NCI-H345 treated with DMSO at 0.1 percent for 48 hours (cell line): ENCODE measurements around the gene NFATC3.

Experiments used
- DNase-seq: peaks from one replicate; lab custom pipeline; 2025; ENCODE audit not compliant: unreplicated experiment; lab: John Stamatoyannopoulos, UW

Gene NFATC3

GRCh38 chr16:68179855-68180254, 94.7 kb downstream of the NFATC3 start:
- DNase-seq: no peak

- no peak for DNase-seq
These were observed 97.9 kb downstream of the NFATC3 start for GRCh38 chr16:68183046-68183445.

DNA sequence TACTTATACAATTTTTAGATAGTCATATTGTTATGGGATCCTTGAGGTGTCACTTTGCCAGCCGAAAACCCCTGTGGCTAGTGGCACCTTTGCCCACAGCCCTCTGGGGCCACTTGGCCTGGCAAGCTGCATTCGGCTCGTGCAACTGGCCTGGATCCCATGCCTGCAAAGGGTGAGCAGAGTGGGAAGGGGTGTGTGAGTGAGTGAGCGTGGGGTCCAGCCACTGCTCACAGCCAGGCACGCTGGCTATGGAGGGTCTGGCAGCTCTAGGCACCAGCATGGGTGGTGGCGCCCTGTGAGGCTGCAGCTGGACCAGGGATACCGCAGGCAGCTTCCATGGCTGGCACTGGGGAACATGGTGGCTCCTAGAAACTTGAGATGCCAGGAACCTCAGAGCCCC, 101.7 kb downstream of the NFATC3 start:
- no peak for DNase-seq

- DNase-seq: no peak
These were observed 102.3 kb downstream of the NFATC3 start for GRCh38 chr16:68187505-68187904.

GRCh38 chr16:68188170-68188569, 103.0 kb downstream of the NFATC3 start:
- no peak for DNase-seq

- DNase-seq: no peak
These were observed 104.9 kb downstream of the NFATC3 start for GRCh38 chr16:68190081-68190480.

DNA sequence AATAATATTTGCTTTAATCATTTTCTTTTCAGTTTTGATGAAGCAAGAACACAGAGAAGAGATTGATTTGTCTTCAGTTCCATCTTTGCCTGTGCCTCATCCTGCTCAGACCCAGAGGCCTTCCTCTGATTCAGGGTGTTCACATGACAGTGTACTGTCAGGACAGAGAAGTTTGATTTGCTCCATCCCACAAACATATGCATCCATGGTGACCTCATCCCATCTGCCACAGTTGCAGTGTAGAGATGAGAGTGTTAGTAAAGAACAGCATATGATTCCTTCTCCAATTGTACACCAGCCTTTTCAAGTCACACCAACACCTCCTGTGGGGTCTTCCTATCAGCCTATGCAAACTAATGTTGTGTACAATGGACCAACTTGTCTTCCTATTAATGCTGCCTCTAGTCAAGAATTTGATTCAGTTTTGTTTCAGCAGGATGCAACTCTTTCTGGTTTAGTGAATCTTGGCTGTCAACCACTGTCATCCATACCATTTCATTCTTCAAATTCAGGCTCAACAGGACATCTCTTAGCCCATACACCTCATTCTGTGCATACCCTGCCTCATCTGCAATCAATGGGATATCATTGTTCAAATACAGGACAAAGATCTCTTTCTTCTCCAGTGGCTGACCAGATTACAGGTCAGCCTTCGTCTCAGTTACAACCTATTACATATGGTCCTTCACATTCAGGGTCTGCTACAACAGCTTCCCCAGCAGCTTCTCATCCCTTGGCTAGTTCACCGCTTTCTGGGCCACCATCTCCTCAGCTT, 105.8 kb downstream of the NFATC3 start:
- DNase-seq: no peak

GRCh38 chr16:68194251-68194650, 109.1 kb downstream of the NFATC3 start:
- DNase-seq: no peak

DNA sequence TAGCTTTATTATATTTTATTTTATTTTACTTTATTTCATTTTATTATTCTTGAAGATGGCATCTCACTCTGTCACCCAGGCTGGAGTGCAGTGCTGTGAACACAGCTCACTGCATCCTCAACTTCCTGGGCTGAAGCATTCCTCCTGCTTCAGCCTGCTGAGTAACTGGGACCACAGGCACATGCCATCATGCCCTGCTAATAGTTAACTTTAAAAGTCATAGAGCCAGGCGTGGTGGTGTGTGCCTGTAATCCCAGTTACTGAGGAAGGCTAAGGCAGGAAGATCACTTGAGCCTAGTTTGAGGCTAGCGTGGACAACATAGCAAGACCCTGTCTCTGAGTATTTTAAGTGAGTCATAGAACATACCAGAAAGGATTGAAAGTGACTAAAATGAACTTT, 112.1 kb downstream of the NFATC3 start:
- no peak for DNase-seq

- DNase-seq: no peak
These were observed 115.1 kb downstream of the NFATC3 start for GRCh38 chr16:68200088-68200783.

- DNase-seq: peak; percentile 8
These were observed 116.9 kb downstream of the NFATC3 start for GRCh38 chr16:68202091-68202519.

GRCh38 chr16:68206245-68206644, 121.1 kb downstream of the NFATC3 start:
- DNase-seq: no peak

DNA sequence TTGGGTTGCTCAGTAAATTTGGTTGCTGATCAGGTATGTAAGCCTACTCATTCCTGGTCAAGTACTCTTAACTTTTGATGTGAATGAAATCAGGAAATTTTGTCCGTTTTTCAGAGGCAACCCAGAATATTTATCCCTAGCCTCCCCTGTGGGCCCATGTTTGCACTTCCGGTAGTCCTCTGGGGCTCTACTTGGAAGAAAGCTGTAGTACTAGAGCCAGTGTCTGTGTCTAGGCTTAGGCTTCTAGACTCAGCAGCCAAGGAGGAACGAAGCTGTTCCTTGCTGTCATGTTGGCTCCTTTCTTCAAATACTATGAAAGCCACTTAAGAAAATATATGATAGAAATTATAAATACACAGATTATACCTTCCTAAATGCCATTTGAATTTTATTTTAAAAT, 129.6 kb downstream of the NFATC3 start:
- DNase-seq: no peak

DNA sequence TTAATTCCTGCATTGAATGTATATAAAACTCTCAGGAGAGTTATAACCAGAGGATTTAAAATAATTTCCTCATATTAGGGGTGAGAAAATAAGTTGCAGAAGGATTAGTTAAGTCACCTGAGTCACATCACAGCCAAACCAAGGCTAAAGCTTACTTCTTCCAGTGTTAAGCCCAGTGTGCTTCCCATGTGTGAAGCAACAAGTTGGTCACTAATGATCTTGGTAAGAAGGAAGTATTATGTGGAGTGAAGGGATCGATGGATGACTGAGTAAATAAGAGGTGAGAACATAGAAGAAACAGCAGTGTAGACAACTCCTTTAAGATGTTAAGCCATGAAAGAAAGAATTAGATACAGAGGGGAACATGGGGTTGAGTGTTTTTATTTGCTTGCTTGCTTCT, 130.1 kb downstream of the NFATC3 start:
- DNase-seq: no peak

DNA sequence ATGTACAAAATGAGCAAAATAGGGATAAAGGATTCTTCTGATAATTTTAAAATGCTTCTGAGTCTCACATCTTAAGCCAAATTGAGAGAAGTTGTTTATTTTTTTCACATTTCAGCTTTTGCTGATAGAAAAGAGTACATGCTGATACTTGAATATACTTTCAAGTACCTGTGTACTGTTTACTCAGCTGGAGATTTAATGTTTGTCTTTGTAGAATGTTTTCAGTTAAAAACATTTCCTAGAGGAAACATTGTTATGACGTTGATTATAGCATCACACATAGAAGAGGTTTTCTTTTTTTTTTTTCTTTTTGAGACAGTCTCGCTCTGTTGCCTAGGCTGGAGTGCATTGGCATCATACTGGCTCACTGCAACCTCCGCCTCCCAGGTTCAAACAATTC, 131.1 kb downstream of the NFATC3 start:
- no peak for DNase-seq

GRCh38 chr16:68217506-68217905, 132.3 kb downstream of the NFATC3 start:
- DNase-seq: no peak

GRCh38 chr16:68219725-68220351, 134.7 kb downstream of the NFATC3 start:
- DNase-seq: no peak

DNA sequence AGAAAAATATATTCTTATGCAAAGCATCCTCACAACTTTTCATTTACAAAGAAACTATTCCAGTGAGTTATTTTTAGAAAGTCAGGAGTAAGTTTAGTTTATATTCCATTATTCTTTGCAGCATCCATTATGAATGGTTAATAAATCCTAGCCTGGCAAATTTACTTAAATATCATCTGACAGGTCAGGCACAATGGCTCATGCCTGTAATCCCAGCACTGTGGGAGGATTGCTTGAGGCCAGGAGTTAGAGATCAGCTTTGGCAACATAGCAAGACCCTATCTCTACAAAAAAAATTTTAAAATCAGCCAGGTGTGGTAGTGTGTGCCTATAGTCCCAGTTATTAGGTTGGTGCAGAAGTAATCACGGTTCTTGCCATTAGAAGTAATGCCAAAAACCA, 137.9 kb downstream of the NFATC3 start:
- DNase-seq: no peak

GRCh38 chr16:68226116-68226515, 140.9 kb downstream of the NFATC3 start:
- DNase-seq: no peak

DNA sequence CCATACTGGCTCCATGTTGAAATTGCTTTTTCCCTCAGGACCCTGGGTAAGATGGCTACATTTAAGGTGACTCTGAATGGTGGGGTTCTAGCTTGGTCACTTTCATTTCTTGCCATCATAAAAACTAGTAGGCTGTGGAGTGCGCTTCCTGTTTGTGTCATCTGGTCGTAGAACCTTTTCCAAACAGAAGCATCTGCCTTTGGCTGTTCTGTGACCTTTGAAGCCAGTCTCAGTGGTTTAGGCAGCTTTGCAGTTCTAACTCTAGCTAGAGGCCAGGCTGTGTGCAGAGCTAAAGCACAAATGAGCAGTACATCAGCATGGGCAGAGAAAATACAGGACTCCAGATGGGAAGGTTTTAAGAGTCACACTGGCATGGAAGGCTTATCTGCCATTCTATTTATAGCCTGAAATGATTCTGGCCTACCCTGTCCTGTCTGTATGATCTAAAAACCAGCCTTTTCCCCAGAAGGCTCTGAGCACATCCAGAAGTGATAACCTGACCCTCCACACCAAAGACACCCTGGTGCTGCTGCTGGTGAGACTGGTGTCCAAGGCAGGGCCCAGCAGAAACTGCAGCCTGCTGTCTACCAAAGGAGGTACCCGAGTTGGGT, 142.1 kb downstream of the NFATC3 start:
- DNase-seq: no peak

DNA sequence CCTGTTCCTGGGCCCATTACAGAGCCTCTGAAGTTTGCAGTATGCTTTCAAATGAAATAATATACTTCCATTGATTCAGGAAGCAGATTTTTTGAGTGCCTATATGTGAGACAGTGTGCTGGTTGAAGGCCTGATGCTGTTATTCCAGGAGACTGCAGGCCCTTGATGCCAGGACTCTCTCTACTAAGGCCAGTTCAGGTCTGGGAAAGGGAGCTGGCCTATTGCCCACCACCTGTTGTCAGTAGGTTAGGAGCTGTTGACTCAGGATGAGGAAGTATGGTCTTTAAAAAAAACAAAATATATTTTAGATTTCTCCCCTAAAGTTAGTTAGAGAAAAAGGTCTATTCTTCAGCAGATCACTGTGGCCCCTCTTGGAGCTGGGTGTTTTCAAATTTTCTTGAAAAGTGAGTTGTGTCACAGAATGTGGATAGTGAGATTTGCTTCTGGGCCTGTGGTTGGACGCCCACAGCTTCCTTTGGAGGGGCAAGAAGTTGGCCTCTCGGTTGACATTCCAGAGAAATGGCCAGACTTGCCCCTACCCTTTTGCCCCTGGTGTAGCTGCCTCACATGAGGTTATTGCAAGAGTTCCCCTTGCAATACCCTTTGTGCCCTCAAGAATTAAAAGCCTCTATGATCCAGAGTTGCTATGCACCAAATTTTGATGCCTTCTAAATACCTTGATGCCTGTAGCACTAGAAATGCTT, 142.8 kb downstream of the NFATC3 start:
- DNase-seq: no peak
